Measurements from ENCODE around the gene B3GAT2. TPM values are rescaled to one million over a fixed set of nuclear protein-coding genes. Genes with fewer than 3 reads are reported as not detected.

Gene B3GAT2
- polyA plus RNA-seq, 1 of the 3 experiments (the other 2 are of a cell fraction), result under 0.01 TPM

GRCh38 chr6:70894001-70894400, 62.9 kb downstream of the B3GAT2 start:
- POLR2A ChIA-PET, result no interaction called here
- whole genome bisulfite sequencing (ENCODE audit: low lambda C conversion rate), result 85% methylated on average over 12 of the region's 12 CpGs

GRCh38 chr6:70889270-70889669, 67.6 kb downstream of the B3GAT2 start:
- 73% methylated on average over 7 of the region's 7 CpGs for WGBS (ENCODE audit: low lambda C conversion rate)
- TF ChIP-seq RAD21 (IDR thresholded peaks at IDR 0.05; ENCODE audit: low read length) (no peak), NRF1 (IDR thresholded peaks at IDR 0.05; ENCODE audit: low read depth, low read length) (no peak), CHD2 (IDR thresholded peaks at IDR 0.05; ENCODE audit: low read length, partially characterized antibody) (no peak), MEF2A (IDR thresholded peaks at IDR 0.05; ENCODE audit: borderline replicate concordance, low read depth) (no peak), TEAD4 (IDR thresholded peaks at IDR 0.05; ENCODE audit: borderline replicate concordance, insufficient read depth) (no peak), RFX5 (IDR thresholded peaks at IDR 0.05; ENCODE audit: low read length) (no peak), YY1 (IDR thresholded peaks at IDR 0.05; ENCODE audit: low read depth) (no peak)
- ChIA-PET CTCF (no interaction called here), POLR2A (no interaction called here)
- Histone ChIP-seq H3K4me1 (ENCODE audit: control insufficient read depth in 1 of 2, insufficient read depth in 2 of 2, low read depth in 1 of 2, low read length in 1 of 2) (no peaks in the 10 kb centered on the region), H3K4me3 (ENCODE audit: low read depth in 2 of 2, low read length in 1 of 2) (no peak overlapping the region), H3K9me3 (no peaks in the 10 kb centered on the region), H3K79me2 (ENCODE audit: insufficient read depth) (no peaks in the 10 kb centered on the region), H3K27ac (ENCODE audit: low read depth in 2 of 2, low read length in 1 of 2) (no peak overlapping the region), H3K36me3 (replicated peaks in 1 of 2; ENCODE audit: control insufficient read depth in 1 of 2, insufficient read depth in 2 of 2, low read length in 1 of 2) (no peaks in the 10 kb centered on the region), H3K4me2 (no peak overlapping the region), H3F3A (replicated peaks; ENCODE audit: insufficient read depth) (no peaks in the 10 kb centered on the region), H4K20me1 (ENCODE audit: insufficient read depth) (no peaks in the 10 kb centered on the region), H3K9me2 (no peaks in the 10 kb centered on the region), H3K27me3 (ENCODE audit: insufficient read depth) (no peaks in the 10 kb centered on the region; the same call in 1 of the 2 replicates), H3K9ac (no peak overlapping the region), H2AFZ (ENCODE audit: low read depth) (no peak overlapping the region)
- DNase-seq, result no peak

More at GRCh38 chr6:70894001-70894400, 62.9 kb downstream of the B3GAT2 start:
- H3K79me2 ChIP-seq (ENCODE audit: insufficient read depth), result no peaks in the 10 kb centered on the region
- no peak for TF ChIP-seq MAX (IDR thresholded peaks at IDR 0.05; ENCODE audit: low read depth)
- TF ChIP-seq FOXJ3 (CRISPR knock-in tag; IDR thresholded peaks at IDR 0.05), result no peak
- no peak for TF ChIP-seq GATA2 (CRISPR knock-in tag; IDR thresholded peaks at IDR 0.05)
- TF ChIP-seq NRF1 (IDR thresholded peaks at IDR 0.05; ENCODE audit: low read depth, low read length), result no peak
- no peak for TF ChIP-seq POLR2AphosphoS5 (IDR thresholded peaks at IDR 0.05; ENCODE audit: low read depth, low read length)
- TF ChIP-seq SMC3 (IDR thresholded peaks at IDR 0.05; ENCODE audit: low read depth, low read length), result no peak
- no peak for TF ChIP-seq IRF3 (IDR thresholded peaks at IDR 0.05; ENCODE audit: low read depth, low read length)
- TF ChIP-seq CTCF (IDR thresholded peaks at IDR 0.05), result no peak
- TF ChIP-seq RAD21 (IDR thresholded peaks at IDR 0.05; ENCODE audit: low read length), result no peak
- no peak for TF ChIP-seq ELF1 (IDR thresholded peaks at IDR 0.05)
- no peak for TF ChIP-seq EZH2phosphoT487 (IDR thresholded peaks at IDR 0.05; ENCODE audit: borderline replicate concordance, low read depth)
- no peak for TF ChIP-seq TCF12 (IDR thresholded peaks at IDR 0.05)
- CTCF ChIA-PET, result interaction anchor here (1.2 to 4.3 kb wide), 3 partner anchors 9 to 187 kb away, joined by 3 to 26 read pairs (median 5); no protein-coding TSS in a partner anchor
- H2AFZ ChIP-seq (ENCODE audit: low read depth), result no peak overlapping the region
- no peak overlapping the region for H3K27ac ChIP-seq (ENCODE audit: low read depth in 2 of 2, low read length in 1 of 2)
- H3K4me2 ChIP-seq, result no peak overlapping the region
- H3K4me3 ChIP-seq (ENCODE audit: low read depth in 2 of 2, low read length in 1 of 2), result no peak overlapping the region
- no peaks in the 10 kb centered on the region for H4K20me1 ChIP-seq (ENCODE audit: insufficient read depth)
- no peaks in the 10 kb centered on the region for H3K9me2 ChIP-seq
- H3K27me3 ChIP-seq (ENCODE audit: insufficient read depth), result no peaks in the 10 kb centered on the region; the same call in 1 of the 2 replicates
- H3K9ac ChIP-seq, result no peak overlapping the region
- H3F3A ChIP-seq (replicated peaks; ENCODE audit: insufficient read depth), result no peaks in the 10 kb centered on the region
- H3K36me3 ChIP-seq (replicated peaks in 1 of 2; ENCODE audit: control insufficient read depth in 1 of 2, insufficient read depth in 2 of 2, low read length in 1 of 2), result no peaks in the 10 kb centered on the region
- DNase-seq, result no peak
- no peaks in the 10 kb centered on the region for H3K9me3 ChIP-seq
- H3K4me1 ChIP-seq (ENCODE audit: control insufficient read depth in 1 of 2, insufficient read depth in 2 of 2, low read depth in 1 of 2, low read length in 1 of 2), result no peaks in the 10 kb centered on the region

All from SK-N-SH (cell line).